PC-3 (cell line): ENCODE results near the gene ERMARD. TPM values are rescaled to one million over a fixed set of nuclear protein-coding genes. Genes with fewer than 3 reads are reported as not detected.

Experiments
- ATAC-seq: fragments of 200-7000 bp; cut with Tn5 transposase; 2 replicates; pipeline ENCODE4 v1.9.1; 2020; ENCODE audit warnings: mild to moderate bottlenecking, moderate library complexity
- BruUV-seq: library from RNA; stranded (reverse); fragments of 400-500 nt; replicated peaks from 2 replicates; lab custom pipeline; 2021; lab: Mats Ljungman, UMichigan
- CTCF ChIA-PET: fragments of 300-600 bp; sonication (Branson Sonifier 250); formaldehyde crosslinking; loops from one replicate; lab custom pipeline; 2022; ENCODE audit warnings: antibody characterized with exemption; lab: Charles Lee
- POLR2A ChIA-PET: fragments of 300-600 bp; sonication (Branson Sonifier 250); formaldehyde crosslinking; loops from one replicate; lab custom pipeline; 2022; ENCODE audit warnings: antibody characterized with exemption; ENCODE audit not compliant: unreplicated experiment; lab: Charles Lee
- DNase-seq: peaks from one replicate; pipeline ENCODE4 v3.0.0-alpha.2; 2015
- H2AFZ ChIP-seq: fragments of 300-600 bp; sonication (generic); 2 replicates; pipeline ENCODE4 v1.6.0; 2016; ENCODE audit warnings: antibody characterized with exemption, low read length
- H3F3A ChIP-seq: fragments of 300-600 bp; sonication (generic); one replicate; pipeline ENCODE4 v1.6.0; 2017; ENCODE audit warnings: antibody characterized with exemption, low read length, control low read depth, mild to moderate bottlenecking; ENCODE audit not compliant: unreplicated experiment
- H3K27ac ChIP-seq: fragments of 300-600 bp; sonication (generic); 2 replicates; pipeline ENCODE4 v1.5.1; 2016; ENCODE audit warnings: mild to moderate bottlenecking, low read length
- H3K27me3 ChIP-seq: fragments of 300-600 bp; sonication (generic); 2 replicates; pipeline ENCODE4 v1.6.1; 2016; ENCODE audit warnings: low read length, mixed read lengths
- H3K36me3 ChIP-seq: fragments of 300-600 bp; sonication (generic); 2 replicates; pipeline ENCODE4 v1.6.1; 2016; ENCODE audit warnings: low read depth, mixed run types, low read length, mixed read lengths
- H3K4me1 ChIP-seq: fragments of 300-600 bp; sonication (generic); 2 replicates; pipeline ENCODE4 v1.5.1; 2016; ENCODE audit warnings: low read length; ENCODE audit not compliant: insufficient read depth
- H3K4me2 ChIP-seq: fragments of 300-600 bp; sonication (generic); 2 replicates; pipeline ENCODE4 v1.6.0; 2016; ENCODE audit warnings: low read length
- H3K4me3 ChIP-seq: fragments of 300-600 bp; sonication (generic); 2 replicates; pipeline ENCODE4 v1.5.1; 2016; ENCODE audit warnings: mild to moderate bottlenecking, low read length, mixed read lengths
- H3K79me2 ChIP-seq: fragments of 300-600 bp; sonication (generic); 2 replicates; pipeline ENCODE4 v1.6.1; 2017; ENCODE audit warnings: low read length, mixed read lengths
- H3K9ac ChIP-seq: fragments of 300-600 bp; sonication (generic); 2 replicates; pipeline ENCODE4 v1.6.0; 2016; ENCODE audit warnings: mild to moderate bottlenecking, low read length
- H3K9me2 ChIP-seq: fragments of 300-600 bp; sonication (generic); replicated peaks from 2 replicates; pipeline ENCODE4 v1.6.1; 2016; ENCODE audit warnings: mixed run types, low read length, mixed read lengths
- H3K9me3 ChIP-seq: fragments of 300-600 bp; sonication (generic); 2 replicates; pipeline ENCODE4 v1.6.1; 2016; ENCODE audit warnings: low read length, mixed read lengths
- H4K20me1 ChIP-seq: fragments of 300-600 bp; sonication (generic); 2 replicates; pipeline ENCODE4 v1.6.1; 2016; ENCODE audit warnings: low read length, mixed read lengths
- CTCF ChIP-seq: fragments of 300-600 bp; sonication (generic); conservative IDR thresholded peaks from 2 replicates; pipeline ENCODE4 v1.5.1; 2017; ENCODE audit warnings: antibody characterized with exemption, low read depth, mild to moderate bottlenecking, low read length
- EZH2 ChIP-seq: fragments of 300-600 bp; sonication (generic); IDR thresholded peaks from one replicate; pipeline ENCODE4 v1.6.1; 2017; ENCODE audit warnings: antibody characterized with exemption, mild to moderate bottlenecking, low read length; ENCODE audit not compliant: unreplicated experiment
- EZH2phosphoT487 ChIP-seq: fragments of 300-600 bp; sonication (generic); IDR thresholded peaks from 2 replicates; pipeline ENCODE4 v1.6.1; 2018; ENCODE audit warnings: mild to moderate bottlenecking, antibody characterized with exemption, low read length, borderline replicate concordance
- intact Hi-C: fragments of 100-400 bp; cut with micrococcal nuclease; formaldehyde crosslinking; loops from 2 replicates; pipeline ENCODE4 v1.9.0; 2023
- total RNA-seq: library from RNA; depleted of rRNA; stranded (reverse); fragments of >200 nt; gene quantifications from 2 replicates; pipeline ENCODE4 v1.2.3, GENCODE V29; 2014

ERMARD gene
- total RNA-seq, 1 experiment from 2014 or later: 16.3 TPM

GRCh38 chr6:169809386-169809785 is 58.0 kb downstream of the ERMARD start:
- no peak for ATAC-seq
- Histone ChIP-seq H3K4me3 (no peak overlapping the region), H3K9me2 (no peaks in the 10 kb centered on the region), H3K27ac (no peak overlapping the region), H3K36me3 (no peaks in the 10 kb centered on the region), H3K79me2 (no peaks in the 10 kb centered on the region), H4K20me1 (no peaks in the 10 kb centered on the region), H3K4me1 (no peaks in the 10 kb centered on the region), H3K9ac (no peak overlapping the region), H2AFZ (no peak overlapping the region), H3F3A (no peaks in the 10 kb centered on the region), H3K9me3 (no peaks in the 10 kb centered on the region), H3K27me3 (no peaks in the 10 kb centered on the region), H3K4me2 (no peak overlapping the region)
- TF ChIP-seq CTCF (no peak), EZH2 (no peak), EZH2phosphoT487 (no peak)
- intact Hi-C loops: no loop called here
- no peak for DNase-seq
- BruUV-seq: no TSS peak
- ChIA-PET POLR2A (no interaction called here), CTCF (no interaction called here)

- H4K20me1 ChIP-seq: no peaks in the 10 kb centered on the region
- TF ChIP-seq CTCF (no peak), EZH2phosphoT487 (no peak), EZH2 (no peak)
- no peak overlapping the region for H2AFZ ChIP-seq
- H3F3A ChIP-seq: no peaks in the 10 kb centered on the region
- no peak for DNase-seq
- no peaks in the 10 kb centered on the region for H3K4me1 ChIP-seq
- intact Hi-C loops: no loop called here
- no peaks in the 10 kb centered on the region for H3K9me3 ChIP-seq
- no peak overlapping the region for H3K4me2 ChIP-seq
- peak; percentile 29; the same call in 1 of the 2 replicates for ATAC-seq
- CTCF ChIA-PET: no interaction called here
- POLR2A ChIA-PET: no interaction called here
- H3K9ac ChIP-seq: no peak overlapping the region
- no peak overlapping the region for H3K27ac ChIP-seq
- H3K79me2 ChIP-seq: no peaks in the 10 kb centered on the region
- no peaks in the 10 kb centered on the region for H3K27me3 ChIP-seq
- H3K4me3 ChIP-seq: no peak overlapping the region
- H3K9me2 ChIP-seq: no peaks in the 10 kb centered on the region
- no peaks in the 10 kb centered on the region for H3K36me3 ChIP-seq
- BruUV-seq: no TSS peak
Measured at GRCh38 chr6:169810066-169810989, 58.9 kb downstream of the ERMARD start.

- CTCF ChIA-PET: no interaction called here
- BruUV-seq: no TSS peak
Measured at GRCh38 chr6:169811072-169811471, 59.6 kb downstream of the ERMARD start.

More at GRCh38 chr6:169811072-169811471, 59.6 kb downstream of the ERMARD start:
- no peak overlapping the region for H3K9ac ChIP-seq
- H3K4me3 ChIP-seq: no peak overlapping the region
- H3F3A ChIP-seq: no peaks in the 10 kb centered on the region
- intact Hi-C loops: no loop called here
- no peaks in the 10 kb centered on the region for H3K9me3 ChIP-seq
- no peak for DNase-seq
- no peaks in the 10 kb centered on the region for H3K79me2 ChIP-seq
- H3K36me3 ChIP-seq: no peaks in the 10 kb centered on the region
- no peak overlapping the region for H3K4me2 ChIP-seq
- TF ChIP-seq CTCF (no peak), EZH2 (no peak), EZH2phosphoT487 (no peak)
- H2AFZ ChIP-seq: no peak overlapping the region
- H4K20me1 ChIP-seq: no peaks in the 10 kb centered on the region
- no peak overlapping the region for H3K27ac ChIP-seq
- no peaks in the 10 kb centered on the region for H3K27me3 ChIP-seq
- H3K4me1 ChIP-seq: no peaks in the 10 kb centered on the region
- no peak for ATAC-seq
- POLR2A ChIA-PET: no interaction called here
- H3K9me2 ChIP-seq: no peaks in the 10 kb centered on the region
